B cell (primary cell): ENCODE results near the gene ADGRE2. TPM values are rescaled to one million over a fixed set of nuclear protein-coding genes. Genes with fewer than 3 reads are reported as not detected.

Experiments
- ATAC-seq: fragments of 200-7000 bp; cut with Tn5 transposase; one replicate; pipeline ENCODE4 v1.10.0; 2021; ENCODE audit warnings: low read depth, mild to moderate bottlenecking, moderate number of reproducible peaks, moderate library complexity
- CTCF ChIA-PET: fragments of 350-600 bp; sonication (Branson Sonifier 250); formaldehyde crosslinking; loops from one replicate; lab custom pipeline; 2021; ENCODE audit warnings: antibody characterized with exemption, inconsistent platforms; lab: Charles Lee
- POLR2A ChIA-PET: fragments of 350-600 bp; sonication (Branson Sonifier 250); formaldehyde crosslinking; loops from one replicate; lab custom pipeline; 2021; ENCODE audit warnings: antibody characterized with exemption; lab: Charles Lee
- DNase-seq: peaks from one replicate; pipeline ENCODE4 v3.0.0; 2013
- H2AFZ ChIP-seq: 2 replicates; pipeline ENCODE4 v1.6.1; 2012; ENCODE audit warnings: mild to moderate bottlenecking, low read depth, low read length; ENCODE audit not compliant: insufficient read depth, poor library complexity, severe bottlenecking
- H3K27ac ChIP-seq, 2 donors: 1 replicate in 1 of 2; 2 replicates in 1 of 2; pipeline ENCODE4 v1.5.1; 2012 to 2013; ENCODE audit warnings: low read length in 2 of 2, mild to moderate bottlenecking in 2 of 2, moderate library complexity in 1 of 2
- H3K27me3 ChIP-seq, 4 experiments: fragments of 200-600 bp in 1 of 4; sonication (generic) in 1 of 4; replicated peaks in 1 of 4; 1 replicate in 2 of 4; 2 replicates in 2 of 4; pipeline versions ENCODE4 v1.6.1 to v1.7.0; 2013 to 2016; ENCODE audit warnings: low read length in 3 of 4, mild to moderate bottlenecking in 2 of 4, mixed read lengths in 1 of 4, moderate library complexity in 1 of 4; ENCODE audit not compliant: insufficient read depth in 4 of 4, control insufficient read depth in 3 of 4; ENCODE audit errors: control extremely low read depth in 1 of 4
- H3K36me3 ChIP-seq, 2 experiments: replicated peaks in 1 of 2; 1 replicate in 1 of 2; 2 replicates in 1 of 2; pipeline versions ENCODE4 v1.6.1 to v1.7.1; 2013; ENCODE audit warnings: low read length in 1 of 2; ENCODE audit not compliant: insufficient read depth in 2 of 2, control insufficient read depth in 1 of 2; ENCODE audit errors: control extremely low read depth in 1 of 2, extremely low read depth in 1 of 2
- H3K4me1 ChIP-seq, 2 donors: fragments of 200-600 bp in 1 of 2; sonication (generic) in 1 of 2; 1 replicate in 1 of 2; 2 replicates in 1 of 2; pipeline versions ENCODE4 v1.5.1 to v1.6.1; 2013 to 2017; ENCODE audit warnings: low read length in 2 of 2; ENCODE audit not compliant: control insufficient read depth in 2 of 2, insufficient read depth in 2 of 2
- H3K4me2 ChIP-seq: replicated peaks from 2 replicates; pipeline ENCODE3; 2012; ENCODE audit warnings: mild to moderate bottlenecking, low read depth, low read length; ENCODE audit not compliant: poor library complexity, severe bottlenecking
- H3K4me3 ChIP-seq, 5 experiments: fragments of 200-600 bp in 1 of 5; sonication (generic) in 1 of 5; 1 replicate in 3 of 5; 2 replicates in 2 of 5; pipeline versions ENCODE4 v1.5.1 to v1.7.0; 2011 to 2016; ENCODE audit warnings: low read length in 4 of 5, mild to moderate bottlenecking in 4 of 5, low read depth in 2 of 5, control low read depth in 1 of 5, moderate library complexity in 1 of 5; ENCODE audit not compliant: insufficient read depth in 1 of 5; ENCODE audit errors: control extremely low read depth in 1 of 5, extremely low read depth in 1 of 5
- H3K79me2 ChIP-seq: fragments of 200-600 bp; sonication (generic); one replicate; pipeline ENCODE4 v1.6.0; 2016; ENCODE audit warnings: low read length; ENCODE audit not compliant: control insufficient read depth, insufficient read depth
- H3K9ac ChIP-seq: fragments of 200-600 bp; sonication (generic); 2 replicates; pipeline ENCODE4 v1.6.1; 2017; ENCODE audit warnings: mild to moderate bottlenecking, low read length, moderate library complexity
- H3K9me3 ChIP-seq, 3 donors: one replicate each; pipeline versions ENCODE4 v1.6.1 to v1.7.1; 2013; ENCODE audit warnings: low read length in 2 of 3; ENCODE audit not compliant: control insufficient read depth in 2 of 3, insufficient read depth in 1 of 3; ENCODE audit errors: control extremely low read depth in 1 of 3
- H4K20me1 ChIP-seq: 2 replicates; pipeline ENCODE4 v1.6.0; 2012; ENCODE audit warnings: mild to moderate bottlenecking, low read length; ENCODE audit not compliant: insufficient read depth, control insufficient read depth, poor library complexity, severe bottlenecking
- H3K27ac Mint-ChIP-seq: one replicate; pipeline ENCODE4 v1.8.0; 2021; ENCODE audit warnings: mixed read lengths
- H3K27me3 Mint-ChIP-seq: one replicate; pipeline ENCODE4 v1.8.0; 2021; ENCODE audit warnings: mixed read lengths
- H3K4me1 Mint-ChIP-seq: one replicate; pipeline ENCODE4 v1.8.0; 2021; ENCODE audit warnings: mixed read lengths
- H3K4me3 Mint-ChIP-seq: one replicate; pipeline ENCODE4 v1.8.0; 2021; ENCODE audit warnings: mixed read lengths
- H3K9me3 Mint-ChIP-seq: one replicate; pipeline ENCODE4 v1.8.0; 2022; ENCODE audit warnings: mixed read lengths; ENCODE audit not compliant: insufficient read depth
- CTCF ChIP-seq: fragments of 200-600 bp; IDR thresholded peaks from one replicate; pipeline ENCODE4 v1.8.0; 2022; ENCODE audit warnings: antibody characterized with exemption, mild to moderate bottlenecking
- EZH2 ChIP-seq: IDR thresholded peaks from 2 replicates; pipeline ENCODE4 v1.6.1; 2012; ENCODE audit warnings: borderline replicate concordance, low read depth, mild to moderate bottlenecking, moderate library complexity, low read length; ENCODE audit not compliant: insufficient read depth, poor library complexity, severe bottlenecking
- WGBS: methylation state at CpG from one replicate; pipeline ENCODE4 v1.1.5; 2013; ENCODE audit warnings: missing lambda C conversion rate; ENCODE audit not compliant: insufficient coverage; 5-methylcytosine and 5-hydroxymethylcytosine counted together
- intact Hi-C: fragments of 100-400 bp; cut with micrococcal nuclease; formaldehyde crosslinking; loops from one replicate; pipeline ENCODE4 v1.10.0; 2022
- polyA plus RNA-seq: library from polyadenylated mRNA; depleted of rRNA; stranded (reverse); fragments of >200 nt; gene quantifications from 2 replicates; pipeline ENCODE4 v1.2.3, GENCODE V29; 2012
- total RNA-seq, 2 donors: library from RNA; stranded (reverse); fragments of 120-200 nt in 1 of 2; gene quantifications; 1 replicate in 1 of 2; 2 replicates in 1 of 2; pipeline versions ENCODE4 v1.2.3 to v1.2.4, GENCODE V29; 2013 to 2022

Gene ADGRE2
- total and polyA plus RNA-seq, 2 donors (not counting 1 experiment from before 2014, with no cell fraction given): 0.52 to 0.89 TPM

GRCh38 chr19:14769201-14769600 lies 9.2 kb downstream of the ADGRE2 start:
- H3K9me3 Mint-ChIP-seq: no peaks in the 10 kb centered on the region
- Histone ChIP-seq H3K9me3 (no peaks in the 10 kb centered on the region), H3K27me3 (peaks cover 0 to 3% (median 0%) of the 10 kb centered on the region in 4 experiments), H3K79me2 (no peaks in the 10 kb centered on the region), H3K4me3 (no peak overlapping the region), H3K9ac (no peak overlapping the region), H4K20me1 (no peaks in the 10 kb centered on the region), H3K27ac (no peak overlapping the region), H2AFZ (no peak overlapping the region), H3K36me3 (no peaks in the 10 kb centered on the region), H3K4me2 (no peak overlapping the region), H3K4me1 (peaks cover 5 to 6% of the 10 kb centered on the region in 2 donors)
- no peak for ATAC-seq
- peaks cover 7% of the 10 kb centered on the region for H3K4me1 Mint-ChIP-seq
- no peak for DNase-seq
- ChIA-PET CTCF (interaction anchor here (1.3 kb wide), 1 partner anchor 17 kb away, joined by 3 read pairs; no protein-coding TSS in a partner anchor), POLR2A (no interaction called here)
- intact Hi-C loops: no loop called here
- 95% methylated on average over 5 of the region's 5 CpGs for WGBS
- H3K27ac Mint-ChIP-seq: no peak overlapping the region
- H3K4me3 Mint-ChIP-seq: no peak overlapping the region
- peaks cover 13% of the 10 kb centered on the region for H3K27me3 Mint-ChIP-seq
- TF ChIP-seq CTCF: no peak
- no peak for TF ChIP-seq EZH2

- Mint-ChIP-seq H3K4me1 (peaks cover 6% of the 10 kb centered on the region), H3K9me3 (no peaks in the 10 kb centered on the region), H3K27me3 (peaks cover 14% of the 10 kb centered on the region), H3K27ac (no peak overlapping the region), H3K4me3 (no peak overlapping the region)
- no peaks in the 10 kb centered on the region for H3K36me3 ChIP-seq
- TF ChIP-seq CTCF (no peak), EZH2 (no peak)
- peaks cover 5 to 6% of the 10 kb centered on the region in 2 donors for H3K4me1 ChIP-seq
- H3K9ac ChIP-seq: no peak overlapping the region
- no peak overlapping the region for H3K4me3 ChIP-seq
- no peaks in the 10 kb centered on the region for H3K79me2 ChIP-seq
- no peak overlapping the region for H3K27ac ChIP-seq
- intact Hi-C loops: no loop called here
- DNase-seq (no peak), ATAC-seq (no peak)
- peaks cover 0 to 3% (median 0%) of the 10 kb centered on the region in 4 experiments for H3K27me3 ChIP-seq
- no peak overlapping the region for H2AFZ ChIP-seq
- 96% methylated on average over 2 of the region's 2 CpGs for WGBS
- no peaks in the 10 kb centered on the region for H3K9me3 ChIP-seq
- H4K20me1 ChIP-seq: no peaks in the 10 kb centered on the region
- ChIA-PET CTCF (no interaction called here), POLR2A (no interaction called here)
- no peak overlapping the region for H3K4me2 ChIP-seq
These were observed 10.4 kb downstream of the ADGRE2 start for GRCh38 chr19:14768001-14768400.
